GM21367 (cell line): ENCODE data around the gene CDX1.
A peak's percentile ranks its signal among the peaks of the same experiment; 100 is the strongest.

Source experiments
- ATAC-seq: cut with Tn5 transposase; IDR thresholded peaks from one replicate; pipeline ENCODE4 v1.9.1; 2021; ENCODE audit not compliant: unreplicated experiment

Gene CDX1

DNA sequence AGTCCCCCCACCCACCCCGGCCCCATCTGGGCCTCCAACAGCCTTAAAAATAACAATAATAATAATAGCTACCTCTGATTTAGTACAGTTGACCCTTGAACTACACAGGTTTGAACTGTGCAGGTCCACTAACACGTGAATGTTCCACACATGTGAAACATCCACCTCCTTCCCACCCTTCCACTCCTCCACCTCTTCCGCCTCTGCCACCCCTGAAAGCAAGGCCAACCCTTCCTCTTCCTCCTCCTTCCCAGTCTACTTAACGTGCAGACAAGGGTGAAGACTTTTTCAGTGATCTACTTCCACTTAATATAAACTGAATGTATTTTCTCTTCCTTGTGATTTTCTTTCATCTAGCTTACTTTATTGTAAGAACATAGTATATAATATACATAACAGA lies 21.7 kb upstream of the CDX1 start:
- ATAC-seq: no peak

DNA sequence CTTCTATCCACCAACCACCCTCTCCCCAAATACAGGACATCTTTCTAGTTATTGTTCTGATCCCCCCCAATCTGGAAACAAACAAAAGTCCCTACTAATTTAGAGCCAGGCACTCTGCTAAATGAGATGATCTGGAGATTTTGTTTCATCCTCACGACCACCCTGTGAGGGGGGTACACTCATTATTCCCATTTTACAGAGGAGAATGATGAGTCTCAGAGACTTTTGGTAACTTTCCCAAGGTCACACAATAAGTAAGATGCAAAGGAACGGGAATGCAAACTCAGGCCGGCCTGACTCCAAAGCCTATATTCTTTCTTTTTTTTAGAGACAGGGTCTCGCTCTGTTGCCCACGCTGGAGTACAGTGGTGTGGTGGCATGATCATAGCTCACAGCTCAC lies 20.3 kb upstream of the CDX1 start:
- no peak for ATAC-seq

DNA sequence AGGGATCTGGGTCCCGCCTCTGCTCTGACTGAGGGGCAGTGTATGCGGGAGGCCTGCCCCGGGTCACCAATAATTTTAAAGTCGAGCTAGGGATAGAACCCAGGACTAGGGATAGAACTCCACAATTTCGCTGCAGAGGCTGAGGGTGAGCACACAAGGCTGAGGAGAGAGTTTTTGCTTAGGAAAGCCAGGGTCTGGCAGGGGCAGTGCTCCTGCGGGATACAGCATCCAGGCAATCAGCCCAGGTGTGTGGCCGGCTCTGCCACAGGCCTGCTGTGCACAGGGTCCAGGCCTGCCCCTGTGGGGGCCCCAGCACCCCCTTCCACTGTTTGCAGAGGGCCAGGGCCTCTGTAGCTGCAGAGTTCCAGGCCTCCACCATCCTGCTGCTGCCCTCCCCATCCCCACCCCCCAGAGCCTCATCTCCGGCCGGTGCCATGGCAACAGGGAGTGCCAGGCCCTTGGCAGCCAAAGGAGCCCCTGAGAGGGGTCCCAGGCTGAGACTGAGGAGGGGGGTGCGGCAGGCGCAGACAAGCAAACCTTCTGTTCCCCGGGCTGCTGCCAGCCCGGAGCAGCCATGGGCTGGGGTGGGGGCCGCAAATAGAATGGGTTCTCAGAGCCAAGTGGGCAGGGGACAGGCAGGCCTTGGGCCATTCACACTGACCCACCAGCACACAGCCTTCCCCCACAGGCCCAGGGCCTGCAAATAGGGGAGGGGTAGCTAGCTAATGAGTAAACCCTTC lies 19.5 kb upstream of the CDX1 start:
- ATAC-seq: no peak

DNA sequence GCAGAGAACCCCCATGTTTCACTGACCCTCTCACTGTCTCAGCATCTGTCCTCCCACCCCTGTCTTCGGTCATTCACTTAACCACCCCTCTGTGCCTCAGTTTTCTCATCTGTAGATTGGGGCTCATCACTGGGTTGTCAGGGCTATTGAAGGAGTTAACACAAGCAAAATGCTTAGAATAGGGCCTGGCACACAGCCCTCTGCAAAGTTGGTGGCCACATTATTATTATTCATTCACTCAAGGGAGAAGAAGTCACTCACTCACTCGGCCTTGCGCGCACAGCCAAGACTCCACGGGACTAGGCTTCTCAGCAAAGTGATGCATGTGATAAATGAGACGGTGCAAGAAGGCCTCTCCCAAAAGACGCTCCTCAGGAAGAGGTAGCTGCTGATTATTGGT lies 18.9 kb upstream of the CDX1 start:
- no peak for ATAC-seq

DNA sequence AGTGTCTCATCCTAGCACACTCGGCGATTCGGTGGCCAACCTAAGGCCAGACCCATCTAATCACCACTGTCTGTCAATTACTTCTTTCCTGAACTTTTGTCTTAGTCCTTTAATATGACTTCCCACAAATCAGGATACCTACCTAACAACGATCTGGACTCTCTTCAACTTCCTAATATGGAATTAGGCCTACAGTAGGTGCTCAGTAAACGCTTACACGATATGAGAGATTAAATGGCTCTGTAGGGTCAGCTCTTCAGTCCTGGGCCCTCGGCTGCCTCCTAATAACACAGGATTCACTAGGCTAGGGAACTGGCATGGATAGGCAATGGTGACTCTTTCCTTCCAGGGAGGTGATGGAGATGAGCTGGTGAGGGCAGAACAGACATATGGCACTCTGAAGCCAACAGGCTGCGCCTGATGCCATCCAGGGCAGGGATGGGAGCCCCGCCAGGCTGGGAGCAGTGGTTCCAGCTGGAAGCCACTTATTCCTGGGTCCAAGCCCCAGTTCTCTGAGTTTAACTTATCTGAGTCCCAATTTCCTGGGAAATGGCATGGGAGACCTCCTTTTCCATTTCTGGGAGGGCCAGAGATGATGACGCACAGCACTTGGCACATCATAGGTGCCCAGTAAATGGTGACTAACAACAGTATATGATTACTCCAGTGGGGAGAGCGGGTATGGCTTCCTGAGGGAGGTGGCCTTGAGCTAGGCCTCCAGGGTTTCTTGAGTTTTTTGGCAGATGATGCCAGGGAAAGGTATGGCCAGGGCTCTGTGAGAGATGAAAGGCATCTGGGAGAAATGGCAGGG lies 18.3 kb upstream of the CDX1 start:
- no peak for ATAC-seq

DNA sequence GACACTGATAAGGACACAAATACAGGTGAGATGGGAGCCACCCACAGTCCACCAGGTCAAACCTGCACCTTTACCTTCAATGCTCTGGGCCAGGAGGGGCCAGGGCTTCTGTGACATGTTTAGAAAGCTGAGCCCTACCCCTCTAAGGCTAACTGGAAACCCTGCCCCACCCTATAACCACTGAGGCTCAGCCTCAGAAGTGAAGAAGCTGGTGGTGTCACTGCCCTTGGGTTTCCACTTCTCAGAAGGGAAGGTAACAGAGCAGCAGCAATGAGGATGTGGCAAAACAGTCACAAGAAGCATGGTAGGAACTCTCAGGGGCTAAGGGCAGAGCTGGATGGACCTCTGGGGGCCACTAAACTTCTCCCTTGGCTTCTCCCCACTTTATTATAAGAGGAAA lies 17.0 kb upstream of the CDX1 start:
- no peak for ATAC-seq

DNA sequence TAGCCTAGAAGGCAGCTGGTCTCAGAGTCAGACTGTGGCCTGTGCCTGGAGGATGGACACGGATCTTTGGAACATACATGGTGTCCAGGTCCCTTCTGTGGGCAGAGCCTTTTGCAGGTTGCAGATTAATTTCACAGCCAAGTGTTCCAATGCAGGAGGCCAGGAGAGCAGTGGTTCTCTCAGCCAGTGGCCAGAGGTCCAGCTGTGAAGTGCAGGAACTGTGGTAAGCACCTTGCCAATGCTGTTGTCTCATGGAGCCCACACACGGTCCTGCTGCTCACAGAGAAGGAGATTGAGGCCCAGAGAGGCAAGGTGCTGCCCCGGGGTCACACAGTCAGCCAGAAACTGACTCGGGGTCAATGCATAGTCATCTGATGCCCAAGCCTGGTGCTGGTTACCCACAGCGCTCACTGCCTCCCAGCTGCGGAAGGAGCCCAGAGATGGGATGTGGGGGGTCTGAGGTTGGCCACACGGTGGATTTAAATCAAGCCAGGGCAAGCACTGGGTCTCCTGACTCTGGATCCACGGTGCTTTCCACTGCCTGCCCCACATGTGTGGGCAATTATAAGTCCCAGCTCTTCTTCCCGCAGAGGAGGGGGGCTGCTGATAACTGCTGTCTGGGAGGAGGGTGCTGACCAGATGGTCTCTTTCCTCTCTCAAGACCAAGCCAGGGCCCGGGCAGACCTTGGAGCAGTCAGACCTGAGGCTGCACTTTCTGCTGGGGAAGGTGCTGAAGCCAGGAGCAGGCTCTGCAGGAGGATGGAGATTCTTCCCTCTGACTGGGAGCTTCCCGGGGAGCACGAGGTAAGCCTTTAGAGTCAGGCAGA lies 13.7 kb upstream of the CDX1 start:
- no peak for ATAC-seq

DNA sequence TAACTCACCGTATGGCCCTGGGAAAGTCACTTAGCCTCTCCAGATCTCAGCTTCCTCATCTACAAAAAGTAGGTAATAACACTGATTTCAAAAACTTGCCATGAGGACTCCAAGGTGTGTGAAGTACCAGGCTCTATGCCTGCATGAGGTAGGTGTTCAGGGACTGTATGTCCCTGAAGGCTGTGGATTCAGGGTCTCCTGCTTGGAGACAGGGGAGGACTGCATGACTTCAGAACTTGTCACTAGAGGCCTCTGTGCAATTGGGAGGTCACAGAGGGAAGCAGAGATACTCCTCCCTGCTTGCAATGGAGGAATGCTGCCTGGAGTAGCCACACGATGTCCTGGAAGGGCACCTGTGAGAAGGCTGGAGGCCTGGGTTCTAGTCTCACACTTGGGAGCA lies 13.1 kb upstream of the CDX1 start:
- ATAC-seq: no peak

DNA sequence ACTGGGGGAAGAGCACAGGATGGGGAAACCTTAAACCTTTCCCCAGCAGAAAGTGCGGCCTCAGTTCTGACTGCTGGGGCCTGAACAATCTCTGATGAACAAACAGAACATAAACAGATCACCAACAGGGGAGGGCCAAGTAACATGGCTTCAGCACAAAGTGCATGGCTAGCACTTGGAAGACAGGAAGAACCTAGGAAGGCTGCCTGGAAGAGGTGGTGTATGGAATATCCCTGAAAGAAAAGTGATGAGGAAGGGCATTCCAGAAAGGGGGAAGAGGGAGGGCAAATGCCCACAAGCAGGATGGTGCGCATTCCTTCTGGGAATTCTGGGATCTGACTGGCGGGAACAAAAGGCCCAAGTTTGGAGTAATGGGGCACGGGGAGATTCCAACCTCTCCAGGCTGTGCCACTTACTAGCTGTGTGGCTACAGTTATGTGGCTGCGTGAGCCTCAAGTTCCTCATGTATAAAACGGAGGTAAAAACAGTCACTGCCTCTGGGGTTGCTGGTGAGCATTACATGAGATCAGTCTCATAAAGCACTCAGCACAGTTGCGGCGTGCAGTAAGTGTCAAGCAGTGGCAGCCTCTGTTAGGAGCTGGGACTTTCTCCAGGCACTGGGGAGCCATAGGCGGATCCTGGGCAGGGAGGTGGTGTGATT lies 12.5 kb upstream of the CDX1 start:
- ATAC-seq: no peak

DNA sequence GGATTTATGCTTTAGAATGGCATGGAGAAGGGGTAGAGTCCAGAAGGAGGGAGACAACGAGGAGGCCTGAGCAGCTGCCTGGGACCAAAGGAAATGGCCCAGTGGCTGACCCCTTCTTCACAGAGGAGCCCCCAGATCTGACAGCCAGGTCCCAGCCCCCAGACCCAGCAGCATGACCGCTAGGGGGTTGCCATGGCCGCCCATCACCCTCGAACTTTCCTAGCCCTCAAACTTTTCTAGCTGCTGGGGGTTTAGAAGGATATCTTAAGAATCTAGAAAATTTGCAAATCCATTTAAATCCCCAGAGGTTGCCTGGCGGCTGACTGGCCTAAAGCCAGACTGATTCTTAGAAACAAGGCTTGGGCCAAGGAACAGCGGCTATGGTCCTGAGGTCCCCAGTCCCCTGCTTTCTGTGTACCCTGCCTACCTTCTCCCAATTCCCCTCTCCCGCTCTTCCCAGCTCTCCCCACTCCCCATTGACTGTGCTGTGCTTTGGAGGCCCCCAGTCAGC lies 11.9 kb upstream of the CDX1 start:
- no peak for ATAC-seq

DNA sequence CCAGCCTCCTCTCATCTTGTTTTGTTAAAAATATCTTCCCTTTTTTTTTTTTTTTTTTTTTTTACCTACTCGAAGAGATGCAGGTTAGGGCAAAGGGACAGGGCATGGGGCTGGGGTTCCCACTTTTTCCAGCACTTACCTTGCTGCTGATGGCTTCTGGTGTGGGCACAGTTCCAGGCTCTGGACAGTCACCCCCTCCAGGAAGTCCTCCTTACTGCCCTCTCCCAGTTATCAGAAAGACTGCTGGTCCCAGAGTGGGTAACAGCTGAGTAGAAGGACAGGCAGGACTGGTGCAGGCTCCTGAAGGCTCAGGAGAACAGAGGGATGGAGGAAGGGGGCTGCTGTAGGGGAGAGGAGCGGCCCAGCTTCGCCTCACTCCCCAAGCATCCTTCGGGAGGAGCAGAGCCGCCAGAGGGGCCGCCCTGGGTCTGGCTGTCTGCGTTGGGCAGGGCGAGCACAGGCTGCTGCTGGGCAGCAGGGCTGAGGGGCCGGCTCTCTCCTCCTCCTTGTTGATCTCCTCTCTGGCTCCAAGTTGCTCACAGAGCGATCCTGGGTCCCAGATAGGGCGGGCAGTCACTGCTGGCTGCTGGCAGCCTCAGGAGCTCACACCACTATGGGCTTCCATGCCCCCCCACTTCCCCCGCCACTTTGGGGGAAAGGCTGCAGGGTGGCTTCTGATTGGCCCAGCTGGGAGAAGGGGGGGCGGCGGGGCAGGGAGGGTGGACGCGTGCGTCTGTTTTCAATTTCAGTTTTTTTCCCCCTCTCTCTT lies 11.1 kb upstream of the CDX1 start, which contains the start of gene PDGFRB:
PDGFRB (minus strand) TSS at position 588 of the 769 bp plus-strand sequence. CDS start 18,798 bp downstream, outside the sequence.
- peak; percentile 45 for ATAC-seq

DNA sequence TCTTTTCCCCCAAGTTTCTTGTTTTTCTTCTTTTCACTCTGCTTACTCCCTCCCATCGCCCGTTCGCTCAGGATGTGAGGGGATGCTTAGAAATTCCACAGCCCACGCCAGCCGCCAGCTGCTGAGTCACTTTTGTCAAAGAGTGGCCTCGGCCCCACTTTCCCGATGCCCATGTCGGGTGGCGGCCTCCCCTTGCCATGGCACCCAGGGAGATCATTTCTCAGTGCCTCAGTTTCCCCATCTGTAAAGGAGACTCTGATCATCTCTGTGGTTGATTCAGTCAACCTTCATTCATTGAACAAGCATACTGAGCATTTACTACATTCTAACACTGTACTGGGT lies 10.6 kb upstream of the CDX1 start:
- ATAC-seq: no peak

DNA sequence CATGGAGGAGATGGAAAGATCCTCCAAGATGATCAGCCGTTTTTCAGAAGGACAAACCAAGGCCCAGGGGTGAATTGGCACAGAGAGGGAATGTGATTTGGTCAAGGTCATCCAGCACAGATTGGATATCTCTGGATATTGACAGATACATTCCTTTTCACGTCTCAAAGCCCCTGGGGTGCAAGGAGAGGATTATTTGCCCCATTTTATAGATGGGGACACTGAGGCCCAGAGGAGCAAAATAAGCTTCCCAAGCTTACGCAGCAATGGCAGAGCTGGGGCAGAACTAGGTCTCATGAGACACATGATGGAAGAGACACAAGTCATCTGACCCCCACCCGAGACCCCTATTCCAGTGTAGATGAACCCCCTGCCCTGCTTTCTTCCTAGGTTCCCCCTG lies 10.0 kb upstream of the CDX1 start:
- ATAC-seq: no peak

DNA sequence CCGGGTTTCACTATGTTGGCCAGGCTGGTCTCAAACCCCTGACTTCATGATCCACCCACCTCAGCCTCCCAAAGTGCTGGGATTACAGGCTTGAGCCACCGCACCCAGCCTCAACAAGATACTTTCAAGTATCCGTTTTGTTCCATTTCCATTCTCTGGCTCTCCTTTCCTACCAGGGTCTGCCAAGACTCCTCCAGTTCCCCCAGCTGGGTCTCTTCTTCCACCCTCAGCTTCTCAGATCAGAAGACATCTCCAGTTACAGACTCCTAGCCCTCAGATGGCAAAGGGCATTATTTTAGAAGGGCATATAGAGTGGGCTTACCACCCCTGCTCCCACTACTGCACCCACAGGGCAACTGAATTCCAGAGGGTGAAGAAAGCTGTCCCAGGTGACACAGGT lies 9.4 kb upstream of the CDX1 start:
- no peak for ATAC-seq

DNA sequence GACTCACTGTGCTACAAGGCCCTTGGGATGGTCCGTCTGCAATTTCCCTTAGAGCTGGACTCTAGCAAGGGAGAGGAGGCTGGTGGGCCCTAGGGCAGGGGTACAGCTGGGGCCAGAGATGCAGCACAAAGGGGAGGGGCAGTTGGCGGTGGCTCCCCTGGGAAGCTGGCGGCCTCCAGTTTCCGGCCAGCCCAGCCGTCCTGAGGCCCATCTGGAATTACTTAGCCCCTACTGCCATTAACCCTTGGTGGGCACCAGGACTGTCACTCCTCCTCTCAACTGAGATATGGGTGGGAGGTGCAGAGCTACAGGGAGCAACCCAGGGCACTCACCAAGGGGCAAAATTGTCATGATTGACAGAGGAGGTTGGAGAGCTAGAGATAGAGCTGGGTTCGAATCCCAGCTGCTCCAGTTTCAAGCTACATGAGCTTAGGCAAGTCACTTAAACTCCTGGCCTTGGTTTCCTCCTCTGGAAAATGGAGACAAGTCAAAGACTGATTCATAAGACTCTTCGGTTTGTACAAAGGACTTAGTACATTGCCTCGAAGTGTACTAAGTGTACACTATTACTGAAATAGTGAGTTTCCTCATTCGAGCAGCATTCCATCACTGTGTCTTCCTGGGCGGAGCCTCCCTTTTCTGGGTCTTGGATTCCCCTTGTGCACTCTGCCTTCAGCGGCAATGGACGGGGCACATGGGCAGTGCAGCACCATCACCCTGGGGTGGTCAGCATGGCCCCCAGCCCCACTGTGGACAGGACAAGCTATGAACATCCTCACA lies 8.2 kb upstream of the CDX1 start:
- ATAC-seq: no peak

DNA sequence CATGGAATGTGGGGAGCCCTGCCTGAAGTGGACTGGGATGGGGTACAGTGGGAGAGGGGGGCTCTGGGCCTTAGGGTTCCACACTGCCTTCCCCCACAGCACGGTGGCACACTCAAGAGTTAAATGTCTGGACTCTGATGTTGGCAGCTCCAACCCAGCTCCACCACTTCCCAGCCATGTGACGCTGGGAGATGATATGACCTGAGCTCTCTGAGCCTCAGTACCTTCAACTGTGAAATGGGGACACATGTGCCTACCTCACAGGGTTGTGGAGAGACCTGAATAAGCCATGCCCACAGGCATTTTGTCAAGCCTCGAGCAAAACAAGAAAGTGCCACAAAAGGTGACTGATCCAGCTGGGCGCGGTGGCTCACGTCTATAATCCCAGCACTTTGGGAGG lies 7.5 kb upstream of the CDX1 start:
- no peak for ATAC-seq

DNA sequence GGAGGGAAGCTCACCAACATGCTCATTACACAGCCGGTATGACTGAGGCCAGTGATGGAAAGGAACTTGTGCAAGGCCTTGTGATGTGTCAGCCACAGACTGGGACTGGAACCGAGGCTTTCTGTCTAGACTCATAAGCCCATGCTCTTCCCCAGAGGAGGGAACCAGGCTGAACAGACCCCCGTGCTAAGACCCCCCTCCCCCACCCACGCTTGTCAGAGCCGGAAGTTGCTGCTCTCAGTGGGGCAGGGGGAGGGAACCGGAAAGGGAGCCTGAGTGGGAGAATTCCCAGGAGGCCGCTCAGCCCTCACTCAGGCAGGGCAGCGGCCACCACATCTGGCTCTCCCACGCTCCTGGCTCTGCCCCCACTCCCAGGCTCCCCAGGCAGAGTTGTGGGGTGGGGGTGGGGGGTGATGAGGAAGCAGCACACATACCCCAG lies 6.8 kb upstream of the CDX1 start:
- no peak for ATAC-seq

DNA sequence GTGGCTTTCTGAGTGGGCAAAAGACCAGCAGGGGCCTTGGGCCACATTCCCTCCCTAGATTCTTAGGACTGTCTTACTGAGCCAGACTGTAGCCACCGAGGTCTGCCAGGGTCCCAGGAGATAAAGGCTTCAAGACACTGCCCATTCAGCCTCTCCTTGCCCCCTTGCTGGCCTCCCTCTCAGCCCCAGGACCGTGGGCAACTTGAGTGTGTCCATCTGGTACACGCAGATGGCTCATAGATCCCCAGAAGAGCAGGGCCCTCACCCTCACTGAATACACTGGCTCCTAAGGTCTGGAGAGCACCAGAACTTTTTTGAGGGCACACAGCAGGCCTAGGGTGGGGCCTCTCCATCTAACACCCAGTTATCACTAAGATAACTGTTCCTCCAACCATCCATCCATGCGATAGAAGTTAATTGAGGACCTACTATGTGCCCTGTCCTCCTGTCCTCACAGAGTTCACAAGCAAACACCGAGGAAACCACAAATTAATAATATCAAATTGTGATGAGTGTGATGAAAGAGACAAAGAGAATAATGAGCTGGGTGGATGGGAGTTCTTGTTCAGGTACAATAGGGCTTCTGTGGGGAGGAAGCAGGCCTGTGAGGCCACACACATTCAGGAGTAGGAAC lies 6.0 kb upstream of the CDX1 start:
- ATAC-seq: no peak
